WTC11 (cell line): ENCODE results near the gene UQCRHL.

Experiments used
- CTCF ChIP-seq: fragments of 200-600 bp; IDR thresholded peaks from 2 replicates; pipeline ENCODE4 v1.8.0; 2022; ENCODE audit warnings: antibody characterized with exemption
- SMAD3 ChIP-seq: sonication (generic); formaldehyde crosslinking; IDR thresholded peaks from 2 replicates; pipeline ENCODE4 v1.8.0; 2022; ENCODE audit warnings: missing genetic modification reagents, mild to moderate bottlenecking, borderline replicate concordance
- SP1 ChIP-seq: sonication (generic); formaldehyde crosslinking; conservative IDR thresholded peaks from 2 replicates; pipeline ENCODE4 v1.8.1; 2022; ENCODE audit warnings: missing genetic modification reagents

- TF ChIP-seq CTCF (no peak), SMAD3 (CRISPR knock-in tag) (no peak), SP1 (CRISPR knock-in tag) (no peak)
These were observed 48.3 kb downstream of the UQCRHL start for GRCh38 chr1:15758953-15759661.
